Hepatocyte (in vitro differentiated cells): ENCODE results near the gene ASB6.

Experiments used
- EZH2 ChIP-seq: fragments of 200-600 bp; sonication (generic); IDR thresholded peaks from 2 replicates; pipeline ENCODE4 v1.6.1; 2016; ENCODE audit warnings: antibody characterized with exemption, mild to moderate bottlenecking, borderline replicate concordance
- TF ChIP-seq, protein P1 (sequence below): fragments of 200-600 bp; sonication (generic); IDR thresholded peaks from 2 replicates; pipeline ENCODE4 v1.5.1; 2016; ENCODE audit warnings: antibody characterized with exemption, mild to moderate bottlenecking; ENCODE audit not compliant: poor library complexity

DNA sequence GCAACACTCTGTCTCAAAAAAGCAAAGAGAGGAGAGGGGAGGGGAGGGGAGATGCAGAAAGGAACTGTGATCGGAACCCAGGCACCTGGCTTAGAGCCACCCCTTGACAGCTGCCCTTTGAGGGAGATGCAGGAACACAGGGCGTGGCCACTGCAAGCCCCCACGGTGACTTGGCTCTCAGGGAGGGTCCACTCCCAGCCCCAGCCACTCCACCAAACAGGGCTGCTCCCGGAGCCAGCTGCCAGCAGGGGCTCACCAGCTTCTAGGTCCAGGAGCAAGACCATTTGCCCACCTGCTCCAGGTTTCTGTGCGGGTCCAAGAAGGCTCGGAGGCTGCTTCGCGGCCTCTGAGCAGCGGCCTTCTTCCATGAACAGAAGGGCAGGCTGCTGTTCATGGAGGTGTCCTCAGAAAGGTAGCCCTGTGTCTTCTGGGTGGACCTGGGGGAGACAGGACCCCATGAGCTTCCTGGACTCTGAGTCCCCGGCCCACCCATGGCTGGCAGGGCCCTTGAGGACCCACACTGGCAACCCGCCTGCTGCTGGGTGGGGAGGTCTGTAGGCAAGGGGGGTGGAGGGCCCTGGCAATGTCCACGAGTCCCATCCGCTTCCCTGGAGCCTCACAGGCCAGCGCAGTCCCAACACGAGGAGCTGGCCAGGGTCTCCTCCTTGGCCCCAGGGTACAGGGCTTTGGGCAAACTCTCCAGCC lies 29.0 kb downstream of the ASB6 start:
- TF ChIP-seq, protein P1, sequence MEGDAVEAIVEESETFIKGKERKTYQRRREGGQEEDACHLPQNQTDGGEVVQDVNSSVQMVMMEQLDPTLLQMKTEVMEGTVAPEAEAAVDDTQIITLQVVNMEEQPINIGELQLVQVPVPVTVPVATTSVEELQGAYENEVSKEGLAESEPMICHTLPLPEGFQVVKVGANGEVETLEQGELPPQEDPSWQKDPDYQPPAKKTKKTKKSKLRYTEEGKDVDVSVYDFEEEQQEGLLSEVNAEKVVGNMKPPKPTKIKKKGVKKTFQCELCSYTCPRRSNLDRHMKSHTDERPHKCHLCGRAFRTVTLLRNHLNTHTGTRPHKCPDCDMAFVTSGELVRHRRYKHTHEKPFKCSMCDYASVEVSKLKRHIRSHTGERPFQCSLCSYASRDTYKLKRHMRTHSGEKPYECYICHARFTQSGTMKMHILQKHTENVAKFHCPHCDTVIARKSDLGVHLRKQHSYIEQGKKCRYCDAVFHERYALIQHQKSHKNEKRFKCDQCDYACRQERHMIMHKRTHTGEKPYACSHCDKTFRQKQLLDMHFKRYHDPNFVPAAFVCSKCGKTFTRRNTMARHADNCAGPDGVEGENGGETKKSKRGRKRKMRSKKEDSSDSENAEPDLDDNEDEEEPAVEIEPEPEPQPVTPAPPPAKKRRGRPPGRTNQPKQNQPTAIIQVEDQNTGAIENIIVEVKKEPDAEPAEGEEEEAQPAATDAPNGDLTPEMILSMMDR: no peak
- TF ChIP-seq EZH2: no peak
